Fibroblast of lung (primary cell): ENCODE results near the gene SLC6A11. TPM values are rescaled to one million over a fixed set of nuclear protein-coding genes. Genes with fewer than 3 reads are reported as not detected.

Source experiments
- DNase-seq, 2 donors: peaks; one replicate each; pipeline versions ENCODE4 v3.0.0 to v3.0.0-alpha.2; 2010; ENCODE audit warnings: low read depth in 2 of 2
- H2AFZ ChIP-seq: 2 replicates; pipeline ENCODE4 v1.5.1; 2012; ENCODE audit warnings: low read length, control low read depth, inconsistent platforms
- H3K27ac ChIP-seq: 2 replicates; pipeline ENCODE4 v1.5.1; 2011; ENCODE audit warnings: low read length, control low read depth; ENCODE audit not compliant: insufficient read depth
- H3K27me3 ChIP-seq: 2 replicates; pipeline ENCODE4 v1.5.1; 2011; ENCODE audit warnings: mild to moderate bottlenecking, low read length; ENCODE audit not compliant: control insufficient read depth, insufficient read depth
- H3K36me3 ChIP-seq: 2 replicates; pipeline ENCODE4 v1.5.1; 2011; ENCODE audit warnings: low read length; ENCODE audit not compliant: control insufficient read depth, insufficient read depth
- H3K4me1 ChIP-seq: 2 replicates; pipeline ENCODE4 v1.5.1; 2011; ENCODE audit warnings: low read length; ENCODE audit not compliant: control insufficient read depth, insufficient read depth; ENCODE audit errors: extremely low read depth
- H3K4me2 ChIP-seq: 2 replicates; pipeline ENCODE4 v1.5.1; 2011; ENCODE audit warnings: low read length, control low read depth; ENCODE audit not compliant: insufficient read depth; ENCODE audit errors: extremely low read depth
- H3K4me3 ChIP-seq, 4 experiments: fragments of 200-600 bp in 1 of 4; sonication (generic) in 1 of 4; replicated peaks in 1 of 4; 2 replicates each; pipeline ENCODE4 v1.5.1; 2011 to 2016; ENCODE audit warnings: low read length in 4 of 4, low read depth in 3 of 4, mild to moderate bottlenecking in 3 of 4, control low read depth in 2 of 4, inconsistent platforms in 1 of 4, mixed read lengths in 1 of 4; ENCODE audit not compliant: insufficient read depth in 1 of 4; ENCODE audit errors: control extremely low read depth in 1 of 4
- H3K79me2 ChIP-seq: 2 replicates; pipeline ENCODE4 v1.5.1; 2012; ENCODE audit warnings: mild to moderate bottlenecking, low read length, inconsistent platforms; ENCODE audit not compliant: control insufficient read depth, insufficient read depth
- H3K9ac ChIP-seq: 2 replicates; pipeline ENCODE4 v1.5.1; 2011; ENCODE audit warnings: mild to moderate bottlenecking, low read length, control low read depth; ENCODE audit not compliant: insufficient read depth
- H3K9me3 ChIP-seq: 2 replicates; pipeline ENCODE4 v1.5.1; 2012; ENCODE audit warnings: low read depth, low read length; ENCODE audit not compliant: control insufficient read depth, insufficient read depth
- H4K20me1 ChIP-seq: 2 replicates; pipeline ENCODE4 v1.5.1; 2011; ENCODE audit warnings: low read length; ENCODE audit not compliant: control insufficient read depth, insufficient read depth; ENCODE audit errors: extremely low read depth
- CTCF ChIP-seq, 2 donors: IDR thresholded peaks in 1 of 2; conservative IDR thresholded peaks in 1 of 2; 1 replicate in 1 of 2; 2 replicates in 1 of 2; pipeline ENCODE4 v1.5.1; 2011 to 2012; ENCODE audit warnings: low read length in 2 of 2, control low read depth in 1 of 2, inconsistent platforms in 1 of 2, low read depth in 1 of 2, mild to moderate bottlenecking in 1 of 2
- EZH2 ChIP-seq: IDR thresholded peaks from 2 replicates; pipeline ENCODE4 v1.5.1; 2012; ENCODE audit warnings: low read length, control low read depth, mild to moderate bottlenecking; ENCODE audit errors: missing control alignments
- polyA plus RNA-seq, 2 donors: library from polyadenylated mRNA; depleted of rRNA in 1 of 2; stranded (reverse) in 1 of 2; unstranded in 1 of 2; fragments of >200 nt; gene quantifications; 2 replicates each; pipeline ENCODE4 v1.2.1, GENCODE V29; 2011 to 2012; ENCODE audit warnings: missing spikeins in 1 of 2
- total RNA-seq: library from RNA; depleted of rRNA; stranded (reverse); fragments of >200 nt; gene quantifications from 2 replicates; pipeline ENCODE4 v1.2.1, GENCODE V29; 2014

The SLC6A11 gene
- total and polyA plus RNA-seq, 2 donors (not counting 1 experiment from before 2014, with no cell fraction given) = 0.05 TPM; not detected in 1

- TF ChIP-seq CTCF (conservative IDR thresholded peaks at IDR 0.05 in 1 of 2, IDR thresholded peaks at IDR 0.05 in 1 of 2; ENCODE audit: low read depth in 1 of 2, low read length in 2 of 2) (no peak), EZH2 (no peak)
- no peak overlapping the region for H2AFZ ChIP-seq
- H3K27me3 ChIP-seq = no peaks in the 10 kb centered on the region
- H3K79me2 ChIP-seq = no peaks in the 10 kb centered on the region
- H3K9ac ChIP-seq = no peak overlapping the region
- H3K4me3 ChIP-seq = no peak overlapping the region
- no peak for DNase-seq
- no peaks in the 10 kb centered on the region for H3K4me1 ChIP-seq
- H3K4me2 ChIP-seq = no peak overlapping the region
- H3K9me3 ChIP-seq = no peaks in the 10 kb centered on the region
- no peaks in the 10 kb centered on the region for H4K20me1 ChIP-seq
- no peak overlapping the region for H3K27ac ChIP-seq
- H3K36me3 ChIP-seq = no peaks in the 10 kb centered on the region
Measured at GRCh38 chr3:10845839-10846656, 30.0 kb downstream of the SLC6A11 start.

- Histone ChIP-seq H3K4me1 (no peaks in the 10 kb centered on the region), H3K4me2 (no peak overlapping the region), H2AFZ (no peak overlapping the region), H3K4me3 (no peak overlapping the region), H3K36me3 (no peaks in the 10 kb centered on the region), H3K27ac (no peak overlapping the region), H3K9me3 (no peaks in the 10 kb centered on the region), H3K79me2 (no peaks in the 10 kb centered on the region), H3K27me3 (no peaks in the 10 kb centered on the region), H3K9ac (no peak overlapping the region), H4K20me1 (no peaks in the 10 kb centered on the region)
- TF ChIP-seq EZH2 = no peak
- TF ChIP-seq CTCF (conservative IDR thresholded peaks at IDR 0.05 in 1 of 2, IDR thresholded peaks at IDR 0.05 in 1 of 2; ENCODE audit: low read depth in 1 of 2, low read length in 2 of 2) = no peak
- no peak for DNase-seq
Measured at GRCh38 chr3:10846657-10846975, 30.6 kb downstream of the SLC6A11 start.

- DNase-seq = no peak
- H3K9ac ChIP-seq = no peak overlapping the region
- TF ChIP-seq EZH2 = no peak
- no peak for TF ChIP-seq CTCF (conservative IDR thresholded peaks at IDR 0.05 in 1 of 2, IDR thresholded peaks at IDR 0.05 in 1 of 2; ENCODE audit: low read depth in 1 of 2, low read length in 2 of 2)
- no peaks in the 10 kb centered on the region for H3K4me1 ChIP-seq
- no peak overlapping the region for H3K4me3 ChIP-seq
- H3K36me3 ChIP-seq = no peaks in the 10 kb centered on the region
- H3K79me2 ChIP-seq = no peaks in the 10 kb centered on the region
- H4K20me1 ChIP-seq = no peaks in the 10 kb centered on the region
- H3K27me3 ChIP-seq = no peaks in the 10 kb centered on the region
- H3K9me3 ChIP-seq = no peaks in the 10 kb centered on the region
- H2AFZ ChIP-seq = no peak overlapping the region
- H3K27ac ChIP-seq = no peak overlapping the region
- no peak overlapping the region for H3K4me2 ChIP-seq
Measured at GRCh38 chr3:10848261-10848660, 32.2 kb downstream of the SLC6A11 start.
